ENCODE results near the gene DYNLT4. TPM values are rescaled to one million over a fixed set of nuclear protein-coding genes. Genes with fewer than 3 reads are reported as not detected.

Gene DYNLT4
- total and polyA plus RNA-seq, 2 of the 13 experiments (the other 11 are each of a cell fraction or from before 2014, with no cell fraction given), result 0.77 TPM; not detected in 1

- TF ChIP-seq SMARCC2 (IDR thresholded peaks at IDR 0.05) (no peak), CEBPG (CRISPR knock-in tag; IDR thresholded peaks at IDR 0.05) (no peak), ZNF333 (CRISPR knock-in tag; IDR thresholded peaks at IDR 0.05; ENCODE audit: borderline replicate concordance) (no peak), REL (CRISPR knock-in tag; conservative IDR thresholded peaks at IDR 0.05) (no peak), ZNF782 (CRISPR knock-in tag; IDR thresholded peaks at IDR 0.05; ENCODE audit: borderline replicate concordance) (no peak), ZNF556 (CRISPR knock-in tag; IDR thresholded peaks at IDR 0.05; ENCODE audit: borderline replicate concordance) (no peak), ZNF639 (CRISPR knock-in tag; conservative IDR thresholded peaks at IDR 0.05) (no peak), CHCHD3 (CRISPR knock-in tag; IDR thresholded peaks at IDR 0.05) (no peak), IRF2 (CRISPR knock-in tag; IDR thresholded peaks at IDR 0.05) (no peak; the same call in 1 of the 2 replicates), ZNF781 (CRISPR knock-in tag; IDR thresholded peaks at IDR 0.05; ENCODE audit: borderline replicate concordance, not compliant biosample characterization) (no peak), ATRX (CRISPR knock-in tag; IDR thresholded peaks at IDR 0.05; ENCODE audit: borderline replicate concordance) (no peak), MAF1 (CRISPR knock-in tag; IDR thresholded peaks at IDR 0.05; ENCODE audit: borderline replicate concordance) (no peak), IKZF5 (CRISPR knock-in tag; IDR thresholded peaks at IDR 0.05) (no peak), FIP1L1 (IDR thresholded peaks at IDR 0.05; ENCODE audit: borderline replicate concordance, insufficient read depth, low read depth, low read length) (no peak)
- TF ChIP-seq, protein P1, sequence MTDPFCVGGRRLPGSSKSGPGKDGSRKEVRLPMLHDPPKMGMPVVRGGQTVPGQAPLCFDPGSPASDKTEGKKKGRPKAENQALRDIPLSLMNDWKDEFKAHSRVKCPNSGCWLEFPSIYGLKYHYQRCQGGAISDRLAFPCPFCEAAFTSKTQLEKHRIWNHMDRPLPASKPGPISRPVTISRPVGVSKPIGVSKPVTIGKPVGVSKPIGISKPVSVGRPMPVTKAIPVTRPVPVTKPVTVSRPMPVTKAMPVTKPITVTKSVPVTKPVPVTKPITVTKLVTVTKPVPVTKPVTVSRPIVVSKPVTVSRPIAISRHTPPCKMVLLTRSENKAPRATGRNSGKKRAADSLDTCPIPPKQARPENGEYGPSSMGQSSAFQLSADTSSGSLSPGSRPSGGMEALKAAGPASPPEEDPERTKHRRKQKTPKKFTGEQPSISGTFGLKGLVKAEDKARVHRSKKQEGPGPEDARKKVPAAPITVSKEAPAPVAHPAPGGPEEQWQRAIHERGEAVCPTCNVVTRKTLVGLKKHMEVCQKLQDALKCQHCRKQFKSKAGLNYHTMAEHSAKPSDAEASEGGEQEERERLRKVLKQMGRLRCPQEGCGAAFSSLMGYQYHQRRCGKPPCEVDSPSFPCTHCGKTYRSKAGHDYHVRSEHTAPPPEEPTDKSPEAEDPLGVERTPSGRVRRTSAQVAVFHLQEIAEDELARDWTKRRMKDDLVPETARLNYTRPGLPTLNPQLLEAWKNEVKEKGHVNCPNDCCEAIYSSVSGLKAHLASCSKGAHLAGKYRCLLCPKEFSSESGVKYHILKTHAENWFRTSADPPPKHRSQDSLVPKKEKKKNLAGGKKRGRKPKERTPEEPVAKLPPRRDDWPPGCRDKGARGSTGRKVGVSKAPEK (CRISPR knock-in tag; IDR thresholded peaks at IDR 0.05; ENCODE audit: borderline replicate concordance), result no peak
- TF ChIP-seq, protein P2, sequence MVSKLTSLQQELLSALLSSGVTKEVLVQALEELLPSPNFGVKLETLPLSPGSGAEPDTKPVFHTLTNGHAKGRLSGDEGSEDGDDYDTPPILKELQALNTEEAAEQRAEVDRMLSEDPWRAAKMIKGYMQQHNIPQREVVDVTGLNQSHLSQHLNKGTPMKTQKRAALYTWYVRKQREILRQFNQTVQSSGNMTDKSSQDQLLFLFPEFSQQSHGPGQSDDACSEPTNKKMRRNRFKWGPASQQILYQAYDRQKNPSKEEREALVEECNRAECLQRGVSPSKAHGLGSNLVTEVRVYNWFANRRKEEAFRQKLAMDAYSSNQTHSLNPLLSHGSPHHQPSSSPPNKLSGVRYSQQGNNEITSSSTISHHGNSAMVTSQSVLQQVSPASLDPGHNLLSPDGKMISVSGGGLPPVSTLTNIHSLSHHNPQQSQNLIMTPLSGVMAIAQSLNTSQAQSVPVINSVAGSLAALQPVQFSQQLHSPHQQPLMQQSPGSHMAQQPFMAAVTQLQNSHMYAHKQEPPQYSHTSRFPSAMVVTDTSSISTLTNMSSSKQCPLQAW (CRISPR knock-in tag; IDR thresholded peaks at IDR 0.05), result no peak; the same call in 1 of the 2 replicates
- TF ChIP-seq, protein P3, sequence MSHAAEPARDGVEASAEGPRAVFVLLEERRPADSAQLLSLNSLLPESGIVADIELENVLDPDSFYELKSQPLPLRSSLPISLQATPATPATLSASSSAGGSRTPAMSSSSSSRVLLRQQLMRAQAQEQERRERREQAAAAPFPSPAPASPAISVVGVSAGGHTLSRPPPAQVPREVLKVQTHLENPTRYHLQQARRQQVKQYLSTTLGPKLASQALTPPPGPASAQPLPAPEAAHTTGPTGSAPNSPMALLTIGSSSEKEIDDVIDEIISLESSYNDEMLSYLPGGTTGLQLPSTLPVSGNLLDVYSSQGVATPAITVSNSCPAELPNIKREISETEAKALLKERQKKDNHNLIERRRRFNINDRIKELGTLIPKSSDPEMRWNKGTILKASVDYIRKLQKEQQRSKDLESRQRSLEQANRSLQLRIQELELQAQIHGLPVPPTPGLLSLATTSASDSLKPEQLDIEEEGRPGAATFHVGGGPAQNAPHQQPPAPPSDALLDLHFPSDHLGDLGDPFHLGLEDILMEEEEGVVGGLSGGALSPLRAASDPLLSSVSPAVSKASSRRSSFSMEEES (CRISPR knock-in tag; IDR thresholded peaks at IDR 0.05), result no peak
- TF ChIP-seq, protein P4, sequence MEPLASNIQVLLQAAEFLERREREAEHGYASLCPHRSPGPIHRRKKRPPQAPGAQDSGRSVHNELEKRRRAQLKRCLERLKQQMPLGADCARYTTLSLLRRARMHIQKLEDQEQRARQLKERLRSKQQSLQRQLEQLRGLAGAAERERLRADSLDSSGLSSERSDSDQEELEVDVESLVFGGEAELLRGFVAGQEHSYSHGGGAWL (CRISPR knock-in tag; IDR thresholded peaks at IDR 0.05), result no peak
These were observed 2.1 kb upstream of the DYNLT4 start (continued) for GRCh38 chr1:44808938-44809917.
